Measurements from ENCODE around the gene E2F3. TPM values are rescaled to one million over a fixed set of nuclear protein-coding genes. Genes with fewer than 3 reads are reported as not detected.

E2F3 gene
- total RNA-seq, 6 experiments from 2014 or later, result 16.3 to 18.5 (median 17.3) TPM

- TF ChIP-seq, protein P1, sequence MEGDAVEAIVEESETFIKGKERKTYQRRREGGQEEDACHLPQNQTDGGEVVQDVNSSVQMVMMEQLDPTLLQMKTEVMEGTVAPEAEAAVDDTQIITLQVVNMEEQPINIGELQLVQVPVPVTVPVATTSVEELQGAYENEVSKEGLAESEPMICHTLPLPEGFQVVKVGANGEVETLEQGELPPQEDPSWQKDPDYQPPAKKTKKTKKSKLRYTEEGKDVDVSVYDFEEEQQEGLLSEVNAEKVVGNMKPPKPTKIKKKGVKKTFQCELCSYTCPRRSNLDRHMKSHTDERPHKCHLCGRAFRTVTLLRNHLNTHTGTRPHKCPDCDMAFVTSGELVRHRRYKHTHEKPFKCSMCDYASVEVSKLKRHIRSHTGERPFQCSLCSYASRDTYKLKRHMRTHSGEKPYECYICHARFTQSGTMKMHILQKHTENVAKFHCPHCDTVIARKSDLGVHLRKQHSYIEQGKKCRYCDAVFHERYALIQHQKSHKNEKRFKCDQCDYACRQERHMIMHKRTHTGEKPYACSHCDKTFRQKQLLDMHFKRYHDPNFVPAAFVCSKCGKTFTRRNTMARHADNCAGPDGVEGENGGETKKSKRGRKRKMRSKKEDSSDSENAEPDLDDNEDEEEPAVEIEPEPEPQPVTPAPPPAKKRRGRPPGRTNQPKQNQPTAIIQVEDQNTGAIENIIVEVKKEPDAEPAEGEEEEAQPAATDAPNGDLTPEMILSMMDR (IDR thresholded peaks at IDR 0.05), result no peak
- Mint-ChIP-seq H3K9me3 (no peaks in the 10 kb centered on the region), H3K36me3 (ENCODE audit: low read depth) (peaks cover 10% of the 10 kb centered on the region; the same call in 1 of the 2 replicates), H3K27me3 (ENCODE audit: insufficient read depth) (no peaks in the 10 kb centered on the region; the same call in 1 of the 2 replicates), H3K4me1 (ENCODE audit: low read depth) (peaks cover 47% of the 10 kb centered on the region), H3K27ac (no peak overlapping the region), H3K4me3 (no peak overlapping the region)
- no peak for DNase-seq
Observed at GRCh38 chr6:20538907-20539306, 137.2 kb downstream of the E2F3 start.

DNA sequence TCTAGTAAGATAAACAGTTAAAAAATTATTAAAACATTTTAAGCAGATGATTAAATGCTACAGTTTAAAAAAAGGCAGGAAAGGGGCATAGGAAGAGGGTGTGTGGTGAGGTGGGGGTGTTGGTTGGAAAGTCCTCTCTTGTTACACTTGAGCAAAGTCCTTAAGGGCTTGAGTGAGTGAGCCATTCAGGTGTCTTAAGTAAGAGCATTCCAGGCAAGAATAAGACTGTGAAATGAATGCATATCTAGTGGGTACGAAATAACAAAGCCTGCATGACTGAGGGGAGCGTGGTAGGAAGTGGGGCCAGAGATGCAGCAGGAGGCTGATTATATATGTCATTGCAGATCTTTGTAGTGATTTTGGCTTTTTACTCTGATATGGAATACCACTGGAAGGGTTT, 137.7 kb downstream of the E2F3 start:
- H3K27me3 Mint-ChIP-seq (ENCODE audit: insufficient read depth), result no peaks in the 10 kb centered on the region
- no peaks in the 10 kb centered on the region for H3K9me3 Mint-ChIP-seq
- no peak for DNase-seq
- TF ChIP-seq, protein P1 (IDR thresholded peaks at IDR 0.05), result no peak
- peaks cover 45% of the 10 kb centered on the region for H3K4me1 Mint-ChIP-seq (ENCODE audit: low read depth)
- peaks cover 10% of the 10 kb centered on the region; the same call in 1 of the 2 replicates for H3K36me3 Mint-ChIP-seq (ENCODE audit: low read depth)
- no peak overlapping the region for H3K4me3 Mint-ChIP-seq
- H3K27ac Mint-ChIP-seq, result no peak overlapping the region

DNA sequence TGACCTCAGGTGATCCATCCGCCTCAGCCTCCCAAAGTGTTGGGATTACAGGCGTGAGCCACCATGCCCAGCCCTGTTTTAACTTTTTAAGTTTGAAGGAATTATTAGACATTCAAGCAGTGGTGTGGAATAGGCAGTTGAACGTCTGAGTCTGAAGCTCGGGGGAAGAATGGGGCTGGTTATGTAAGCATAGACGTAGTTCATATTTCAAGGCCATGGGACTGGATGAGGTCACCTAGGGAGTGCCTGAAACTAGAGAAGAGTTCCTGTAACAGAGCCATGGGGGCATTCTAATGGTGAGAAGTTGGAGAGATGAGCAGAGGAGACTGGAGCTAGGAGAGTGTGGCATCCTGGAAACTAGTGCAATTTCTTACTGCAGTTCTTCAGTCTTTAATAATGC, 139.0 kb downstream of the E2F3 start:
- H3K4me3 Mint-ChIP-seq, result no peak overlapping the region
- no peaks in the 10 kb centered on the region for H3K9me3 Mint-ChIP-seq
- no peaks in the 10 kb centered on the region for H3K27me3 Mint-ChIP-seq (ENCODE audit: insufficient read depth)
- no peak overlapping the region; the same call in 1 of the 2 replicates for H3K27ac Mint-ChIP-seq
- DNase-seq, result no peak
- TF ChIP-seq, protein P1 (IDR thresholded peaks at IDR 0.05), result no peak
- H3K36me3 Mint-ChIP-seq (ENCODE audit: low read depth), result peaks cover 13% of the 10 kb centered on the region; the same call in 1 of the 2 replicates
- H3K4me1 Mint-ChIP-seq (ENCODE audit: low read depth), result peaks cover 35% of the 10 kb centered on the region

GRCh38 chr6:20541382-20541781, 139.7 kb downstream of the E2F3 start:
- peaks cover 28% of the 10 kb centered on the region for H3K4me1 Mint-ChIP-seq (ENCODE audit: low read depth)
- TF ChIP-seq, protein P1 (IDR thresholded peaks at IDR 0.05), result no peak
- no peaks in the 10 kb centered on the region for H3K9me3 Mint-ChIP-seq
- H3K27me3 Mint-ChIP-seq (ENCODE audit: insufficient read depth), result no peaks in the 10 kb centered on the region
- no peak for DNase-seq
- no peak overlapping the region for H3K4me3 Mint-ChIP-seq
- H3K27ac Mint-ChIP-seq, result no peak overlapping the region
- peaks cover 15% of the 10 kb centered on the region for H3K36me3 Mint-ChIP-seq (ENCODE audit: low read depth)

- Mint-ChIP-seq H3K4me3 (no peak overlapping the region), H3K9me3 (no peaks in the 10 kb centered on the region), H3K27ac (no peak overlapping the region), H3K27me3 (ENCODE audit: insufficient read depth) (no peaks in the 10 kb centered on the region), H3K4me1 (ENCODE audit: low read depth) (peaks cover 26% of the 10 kb centered on the region), H3K36me3 (ENCODE audit: low read depth) (peaks cover 14% of the 10 kb centered on the region)
- peak; percentile 53 for DNase-seq
- TF ChIP-seq, protein P1 (IDR thresholded peaks at IDR 0.05), result no peak
Observed at GRCh38 chr6:20542927-20543602, 141.4 kb downstream of the E2F3 start.

Other genes starting within 250 kb of the E2F3 start
- 1 to 10 TPM; 5.4 to 7.7 (median 6.1) TPM for gene MBOAT1, start 189.4 kb upstream of the E2F3 start, total RNA-seq (2021; fragmentation: NEBNext Ultra II Directional; extraction: Animal tissue kit (Norgen Biotek cat#: 25700))
- 10 to 100 TPM in 5 of 6 experiments, 1 to 10 TPM in 1; 9.2 to 14.3 (median 11.9) TPM for gene CDKAL1, start 132.6 kb downstream of the E2F3 start, total RNA-seq (2021; fragmentation: NEBNext Ultra II Directional; extraction: Animal tissue kit (Norgen Biotek cat#: 25700))